Activated CD8-positive, alpha-beta memory T cell treated with anti-CD3 and anti-CD28 coated beads, Interleukin-2, amount 50 U/mL, for 4 hours (primary cell): ENCODE results near the gene TTLL5.

Experiments used
- DNase-seq: peaks from one replicate; pipeline ENCODE4 v3.0.0-alpha.2; 2020

Gene TTLL5

GRCh38 chr14:75702616-75703261 is 41.7 kb downstream of the TTLL5 start:
- DNase-seq = no peak

GRCh38 chr14:75703467-75703866 is 42.4 kb downstream of the TTLL5 start:
- no peak for DNase-seq

DNA sequence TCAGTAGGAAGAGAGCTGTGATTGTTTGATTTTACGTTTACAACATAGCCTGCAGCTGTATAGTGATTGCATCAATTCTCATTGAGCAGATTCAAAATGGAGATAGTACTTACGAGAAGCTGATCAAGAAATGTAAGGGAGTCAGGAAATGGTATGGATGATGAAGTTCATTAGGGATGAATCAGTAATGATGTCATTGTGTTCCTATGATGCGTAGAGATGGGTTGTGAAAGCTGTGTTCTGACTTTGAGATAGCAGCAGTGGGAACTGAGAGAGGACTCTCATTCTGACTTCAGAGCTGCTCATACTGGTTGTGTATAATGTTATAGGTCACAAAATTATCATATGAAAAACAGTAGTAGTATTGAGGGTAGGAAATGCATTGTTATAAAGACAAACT is 44.0 kb downstream of the TTLL5 start:
- DNase-seq = no peak

GRCh38 chr14:75709207-75709812 is 48.3 kb downstream of the TTLL5 start:
- DNase-seq = peak; percentile 60

DNA sequence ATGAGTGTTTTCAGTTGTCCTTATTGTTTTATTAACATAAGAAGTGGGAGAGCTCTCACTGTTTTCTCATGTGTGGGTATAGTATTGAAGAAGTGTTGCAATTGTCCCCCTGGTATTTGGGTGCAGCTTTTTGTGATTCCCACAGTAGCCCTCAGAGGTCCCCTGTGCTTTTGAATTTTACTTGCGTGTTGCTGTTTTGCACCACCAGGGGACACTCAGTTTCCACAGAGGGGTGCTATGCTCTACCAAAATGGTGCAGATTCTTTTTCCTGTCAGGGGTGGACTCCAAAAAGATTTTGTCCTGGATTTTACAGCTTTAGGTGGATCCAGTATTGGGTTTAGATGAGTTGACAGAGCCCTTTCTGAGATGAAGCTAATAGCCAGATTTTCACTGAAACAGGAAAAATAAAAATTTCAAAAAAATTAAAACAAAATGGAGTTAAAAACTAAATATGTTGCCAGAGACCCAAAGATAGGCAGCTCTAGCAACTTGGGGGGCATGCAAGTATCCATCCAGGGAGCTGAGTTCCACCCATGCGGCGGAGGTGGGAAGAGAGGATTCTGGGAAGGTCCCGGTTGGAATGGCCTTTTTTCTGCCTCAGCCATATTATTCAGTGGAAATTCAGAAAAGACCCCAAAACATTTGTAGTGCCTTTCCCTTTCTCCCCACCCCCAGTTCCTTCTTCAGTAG is 50.2 kb downstream of the TTLL5 start:
- no peak for DNase-seq

DNA sequence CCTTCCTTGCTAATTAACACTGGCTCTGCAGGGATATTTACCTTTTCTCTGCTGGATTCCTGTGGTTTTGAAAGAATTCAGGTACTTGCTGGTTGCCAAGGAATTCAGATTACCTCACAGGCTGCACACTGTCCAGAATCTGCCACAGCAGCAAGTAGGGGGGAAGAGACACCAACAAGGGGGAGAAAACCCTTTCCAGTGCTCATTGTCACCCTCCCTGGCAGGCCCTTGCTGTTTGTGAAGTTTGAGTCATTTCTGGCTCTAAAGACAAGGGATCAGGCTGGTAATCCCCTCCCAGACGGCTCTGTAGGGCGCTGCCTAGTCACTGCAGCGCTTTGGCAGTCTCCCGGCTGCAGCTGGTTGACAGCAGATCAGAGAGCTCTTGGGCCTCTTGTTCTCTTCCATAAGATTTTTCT is 50.8 kb downstream of the TTLL5 start:
- no peak for DNase-seq

DNA sequence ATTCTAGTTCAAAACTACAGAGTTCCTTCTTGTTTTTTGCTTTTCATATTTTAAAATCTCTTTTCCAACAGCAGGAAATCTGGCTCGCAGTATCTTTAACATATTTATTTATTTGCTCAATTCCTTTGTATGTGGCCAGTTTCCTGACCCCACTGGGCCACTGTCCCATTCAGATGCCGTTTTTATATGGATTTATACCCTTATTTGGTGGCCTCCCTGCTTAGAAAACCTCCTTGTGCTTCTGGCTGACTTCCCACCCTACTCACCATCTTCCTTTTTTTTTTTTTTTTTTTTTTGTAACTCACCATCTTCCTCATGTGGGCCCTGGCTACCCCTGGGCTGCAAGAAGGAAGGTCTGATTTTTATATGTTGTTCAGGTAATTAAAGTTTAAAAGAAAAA is 53.9 kb downstream of the TTLL5 start:
- DNase-seq = no peak

- no peak for DNase-seq
Observed at GRCh38 chr14:75715926-75716780, 55.1 kb downstream of the TTLL5 start.

- DNase-seq = no peak
Observed at GRCh38 chr14:75717729-75718128, 56.7 kb downstream of the TTLL5 start.

DNA sequence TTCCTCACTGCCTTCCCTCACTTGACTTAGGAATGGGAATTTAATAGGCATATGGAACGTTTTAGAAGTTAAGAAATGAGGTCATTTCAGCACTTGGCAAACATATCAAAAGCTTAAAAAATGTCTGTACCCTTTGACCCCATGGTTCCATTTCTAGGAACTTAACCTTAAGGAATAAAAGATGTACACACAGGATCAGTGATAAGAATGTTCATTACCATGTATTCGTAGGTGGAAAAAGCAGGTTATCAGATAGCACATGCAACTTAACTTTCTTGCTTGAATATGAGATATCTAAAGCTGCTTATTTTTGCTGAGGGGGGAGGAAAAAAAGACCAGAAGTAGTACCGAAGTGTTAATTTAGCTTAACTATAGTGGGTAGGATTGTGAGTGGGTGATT is 57.2 kb downstream of the TTLL5 start:
- no peak for DNase-seq

DNA sequence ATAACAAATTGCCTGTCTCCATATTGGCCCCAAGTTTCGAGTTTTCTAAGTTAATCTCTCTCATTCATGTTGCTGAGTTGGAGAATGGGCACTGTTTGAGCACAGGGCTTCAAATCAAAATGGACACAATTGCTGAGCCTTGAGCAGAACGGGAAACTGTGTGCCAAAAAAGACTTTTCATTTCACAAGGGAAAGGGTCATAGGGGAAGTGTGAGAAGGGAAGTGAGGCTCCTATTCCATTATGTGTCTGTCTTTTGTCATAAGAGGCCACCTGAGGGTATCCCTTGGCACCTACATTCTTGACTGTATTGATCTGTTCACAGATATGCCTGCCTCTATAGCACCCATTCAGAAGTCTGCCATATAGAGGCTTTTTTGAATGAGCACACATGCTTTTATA is 59.1 kb downstream of the TTLL5 start:
- DNase-seq = no peak

DNA sequence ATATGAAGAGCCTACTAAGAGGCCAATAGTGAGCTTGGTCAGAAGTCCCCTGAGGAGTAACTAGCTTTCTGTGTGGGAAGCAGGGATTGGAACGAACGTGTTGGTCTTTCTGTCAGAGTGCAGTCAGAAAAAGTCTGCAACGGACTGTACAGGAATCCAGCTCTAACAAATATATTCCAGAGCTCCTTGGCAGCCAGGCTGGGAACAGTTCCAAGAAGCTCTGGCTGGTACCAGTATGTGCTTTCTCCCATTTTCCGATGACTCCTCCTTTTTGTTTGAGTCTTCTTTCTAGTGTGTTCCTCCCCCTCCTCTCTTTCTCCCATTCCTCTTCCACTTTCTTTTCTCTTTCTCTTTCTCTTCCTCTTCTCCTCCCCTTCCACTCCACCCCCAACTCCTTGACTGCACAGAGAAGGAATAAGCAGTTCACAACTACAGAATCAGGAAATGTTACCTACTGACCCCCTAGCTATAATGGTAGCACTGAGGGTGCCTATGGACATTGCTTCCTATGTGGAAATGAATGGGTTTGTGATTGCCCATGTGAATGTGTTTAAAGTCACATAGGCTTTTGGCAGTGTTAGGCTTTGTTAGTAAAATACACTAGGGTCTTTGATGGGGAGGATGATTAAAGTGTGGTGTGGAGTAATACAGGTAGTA is 59.9 kb downstream of the TTLL5 start:
- DNase-seq = no peak

DNA sequence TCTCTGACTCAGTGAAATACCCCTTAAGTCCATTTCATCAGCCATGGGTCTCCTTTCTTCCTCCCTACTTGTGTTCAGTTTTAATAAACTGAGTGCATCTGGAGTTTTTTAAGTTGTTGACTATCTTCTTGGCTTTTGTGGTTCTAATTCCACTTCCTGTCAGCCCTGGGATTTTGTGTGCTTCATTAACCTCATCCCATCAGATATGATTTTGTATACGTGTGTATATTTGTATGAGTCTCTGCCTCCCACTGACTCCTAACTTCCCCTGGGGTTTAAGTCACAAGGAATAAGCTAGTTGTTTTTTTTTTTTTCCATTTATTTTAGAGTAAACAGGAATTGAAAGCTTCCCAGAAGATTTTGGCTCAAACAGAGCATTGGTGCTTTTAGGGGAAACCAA is 62.7 kb downstream of the TTLL5 start:
- DNase-seq = no peak

DNA sequence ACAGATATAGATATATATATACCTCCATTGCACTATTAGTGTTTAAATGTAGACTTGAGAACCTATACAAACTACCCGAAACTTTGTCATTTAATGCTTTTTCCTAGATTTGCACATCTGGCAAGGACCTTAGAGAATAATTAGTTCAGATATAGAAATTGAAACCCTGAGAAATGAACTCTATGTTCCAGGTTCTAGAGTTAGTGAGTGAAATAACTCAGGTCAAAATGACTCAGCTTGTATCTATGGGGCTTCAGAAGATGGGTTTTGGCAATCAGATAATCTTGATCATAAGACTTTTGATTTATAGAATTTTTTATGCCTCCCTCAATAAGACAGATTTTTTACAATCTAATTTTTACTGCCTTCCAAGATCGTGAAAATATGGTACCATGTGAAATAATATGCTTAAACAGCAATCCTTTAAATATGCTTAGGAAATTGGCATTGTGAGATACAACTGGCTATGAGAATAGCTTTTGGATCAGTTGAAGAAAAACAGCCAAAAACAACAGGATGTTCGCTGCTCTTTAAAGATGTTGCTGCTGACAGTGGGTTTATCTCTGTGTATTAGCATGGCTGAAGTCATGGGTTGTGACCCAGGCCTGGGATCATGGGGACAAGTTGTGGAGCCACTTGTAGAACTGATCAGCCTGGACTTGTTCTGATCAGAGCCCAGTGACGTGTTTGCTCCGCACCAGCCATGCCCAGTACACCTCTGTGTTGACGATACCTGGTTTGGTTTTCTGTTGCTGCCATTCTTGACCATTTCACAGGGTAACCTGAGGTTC is 63.6 kb downstream of the TTLL5 start:
- DNase-seq = no peak

GRCh38 chr14:75725481-75725880 is 64.4 kb downstream of the TTLL5 start:
- DNase-seq = no peak

DNA sequence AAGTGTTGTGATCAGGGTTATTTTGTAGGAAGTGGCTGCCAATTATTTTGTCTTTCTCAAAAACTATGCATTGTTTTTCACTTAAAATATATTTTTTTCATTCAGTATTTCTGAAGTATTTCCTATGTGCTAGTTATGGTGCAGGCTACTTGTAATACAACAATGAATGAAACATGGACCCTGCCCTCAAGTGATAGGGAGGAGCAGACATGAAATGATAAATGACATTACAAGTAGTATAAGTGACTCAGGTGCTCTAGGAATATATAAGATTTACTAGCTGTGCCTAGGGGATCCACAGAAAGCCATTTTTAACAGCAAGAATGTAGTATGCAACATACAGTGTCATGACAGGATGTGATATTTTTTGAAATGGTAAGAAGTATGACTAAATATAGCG is 65.3 kb downstream of the TTLL5 start:
- no peak for DNase-seq

GRCh38 chr14:75727124-75727523 is 66.1 kb downstream of the TTLL5 start:
- no peak for DNase-seq

DNA sequence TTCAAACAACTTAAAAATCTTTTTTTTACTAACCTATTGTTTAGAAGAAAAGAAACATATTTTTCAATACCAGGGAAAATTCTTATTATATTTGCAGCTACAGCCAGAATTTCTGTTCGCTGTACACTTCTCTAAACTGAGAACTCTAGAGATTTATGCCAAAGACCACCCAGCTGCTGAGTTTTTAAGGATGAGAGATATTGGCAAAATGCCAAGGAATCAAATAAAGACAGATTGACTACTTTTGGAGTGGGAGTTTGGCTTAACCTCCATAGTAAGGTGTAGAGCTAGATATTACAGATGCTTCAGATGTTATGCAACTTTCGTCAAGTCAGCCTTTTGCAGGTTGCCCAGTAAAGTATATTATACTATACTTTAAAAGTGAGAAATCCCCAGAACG is 71.8 kb downstream of the TTLL5 start:
- no peak for DNase-seq

- DNase-seq = no peak
Observed at GRCh38 chr14:75734854-75735253, 73.8 kb downstream of the TTLL5 start.

GRCh38 chr14:75736845-75737485 is 75.9 kb downstream of the TTLL5 start:
- DNase-seq = no peak

GRCh38 chr14:75738192-75738591 is 77.1 kb downstream of the TTLL5 start:
- no peak for DNase-seq

- DNase-seq = no peak
Observed at GRCh38 chr14:75742867-75743266, 81.8 kb downstream of the TTLL5 start.
